BE2C (cell line): ENCODE data around the gene MMP7.

Source experiments
- DNase-seq: peaks from one replicate; pipeline ENCODE4 v3.0.0-alpha.2; 2020
- H3K27me3 ChIP-seq: fragments of 250-450 bp; sonication (Bioruptor Pico); 2 replicates; pipeline ENCODE4 v1.5.1; 2020; ENCODE audit warnings: mild to moderate bottlenecking
- H3K36me3 ChIP-seq: fragments of 250-450 bp; sonication (Bioruptor Pico); 2 replicates; pipeline ENCODE4 v1.5.1; 2020; ENCODE audit warnings: mild to moderate bottlenecking
- H3K4me1 ChIP-seq: fragments of 250-450 bp; sonication (Bioruptor Pico); 2 replicates; pipeline ENCODE4 v1.5.1; 2020
- H3K4me3 ChIP-seq: 2 replicates; pipeline ENCODE4 v1.5.1; 2011; ENCODE audit warnings: low read depth, low read length
- H3K9me3 ChIP-seq: fragments of 250-450 bp; sonication (Bioruptor Pico); 2 replicates; pipeline ENCODE4 v1.5.1; 2020
- TF ChIP-seq, protein P1 (sequence below): IDR thresholded peaks from 2 replicates; pipeline ENCODE4 v1.5.1; 2012; ENCODE audit warnings: mild to moderate bottlenecking, low read depth, low read length

Gene MMP7

DNA sequence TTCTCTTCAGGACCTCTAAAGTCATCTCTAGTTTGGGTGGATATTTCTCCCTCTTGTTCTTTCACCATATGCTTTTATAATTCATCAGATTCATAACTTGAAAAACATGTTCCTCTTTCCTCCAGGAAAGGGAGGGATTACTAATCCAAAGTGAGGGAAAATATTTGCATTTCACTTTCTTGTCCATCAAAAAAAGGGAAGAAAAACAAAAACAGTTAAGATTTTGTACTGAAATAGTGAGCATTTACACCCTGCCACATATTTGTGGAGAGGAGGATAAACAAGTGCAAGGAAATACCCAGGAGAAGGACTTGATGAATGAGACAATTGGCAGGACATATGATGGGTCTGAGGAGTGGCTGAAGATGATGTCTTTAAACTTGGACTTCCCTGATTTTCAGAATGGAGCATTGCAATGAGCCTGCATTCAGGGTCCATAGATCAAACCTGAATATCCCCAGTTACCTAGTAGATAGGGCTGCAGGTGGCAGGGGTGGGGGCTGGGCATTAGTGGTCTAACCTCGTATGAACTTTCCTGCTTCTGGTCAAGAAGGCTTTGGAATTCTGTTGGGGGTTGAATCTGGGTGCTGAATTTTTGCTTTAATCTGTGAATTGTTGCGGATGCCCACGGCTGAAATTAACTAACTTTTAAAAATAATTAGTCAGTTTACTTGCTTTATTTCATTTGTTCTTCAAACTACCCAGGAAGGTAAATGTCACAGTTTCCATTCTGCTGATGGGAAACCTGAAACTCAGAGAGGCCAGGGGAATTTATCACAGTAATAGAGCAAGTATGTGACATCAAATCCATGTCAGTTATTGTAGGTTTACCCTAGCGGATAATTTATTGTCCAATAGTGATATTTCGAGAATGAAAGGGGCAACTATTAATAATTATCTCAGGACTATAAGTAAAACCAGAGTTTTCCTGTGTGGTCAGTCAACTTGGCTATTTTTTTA is 41.1 kb downstream of the MMP7 start:
- no peaks in the 10 kb centered on the region for H3K4me1 ChIP-seq
- DNase-seq, result no peak
- H3K36me3 ChIP-seq, result no peaks in the 10 kb centered on the region
- no peaks in the 10 kb centered on the region for H3K9me3 ChIP-seq
- no peaks in the 10 kb centered on the region for H3K27me3 ChIP-seq
- TF ChIP-seq, protein P1, sequence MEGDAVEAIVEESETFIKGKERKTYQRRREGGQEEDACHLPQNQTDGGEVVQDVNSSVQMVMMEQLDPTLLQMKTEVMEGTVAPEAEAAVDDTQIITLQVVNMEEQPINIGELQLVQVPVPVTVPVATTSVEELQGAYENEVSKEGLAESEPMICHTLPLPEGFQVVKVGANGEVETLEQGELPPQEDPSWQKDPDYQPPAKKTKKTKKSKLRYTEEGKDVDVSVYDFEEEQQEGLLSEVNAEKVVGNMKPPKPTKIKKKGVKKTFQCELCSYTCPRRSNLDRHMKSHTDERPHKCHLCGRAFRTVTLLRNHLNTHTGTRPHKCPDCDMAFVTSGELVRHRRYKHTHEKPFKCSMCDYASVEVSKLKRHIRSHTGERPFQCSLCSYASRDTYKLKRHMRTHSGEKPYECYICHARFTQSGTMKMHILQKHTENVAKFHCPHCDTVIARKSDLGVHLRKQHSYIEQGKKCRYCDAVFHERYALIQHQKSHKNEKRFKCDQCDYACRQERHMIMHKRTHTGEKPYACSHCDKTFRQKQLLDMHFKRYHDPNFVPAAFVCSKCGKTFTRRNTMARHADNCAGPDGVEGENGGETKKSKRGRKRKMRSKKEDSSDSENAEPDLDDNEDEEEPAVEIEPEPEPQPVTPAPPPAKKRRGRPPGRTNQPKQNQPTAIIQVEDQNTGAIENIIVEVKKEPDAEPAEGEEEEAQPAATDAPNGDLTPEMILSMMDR, result no peak
- no peak overlapping the region for H3K4me3 ChIP-seq

DNA sequence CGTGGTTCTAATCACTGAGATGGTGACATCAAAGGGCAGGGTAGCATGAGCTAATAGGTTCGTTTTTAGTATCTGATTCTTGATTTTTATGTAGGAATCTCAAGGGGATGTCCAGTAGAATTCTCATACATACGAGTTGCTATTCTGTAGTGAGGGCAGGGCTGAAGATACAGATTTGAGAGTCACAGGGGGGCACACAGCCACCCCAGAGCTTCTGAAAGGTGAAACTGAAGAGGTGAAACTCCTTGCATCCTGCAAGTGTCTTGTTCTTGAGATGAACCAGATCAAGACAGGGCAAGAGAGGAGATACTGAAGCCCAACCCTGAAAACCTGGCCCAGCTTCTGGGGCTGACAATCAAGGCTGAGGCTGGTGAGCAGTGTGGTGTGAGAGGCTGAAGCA is 42.3 kb downstream of the MMP7 start:
- H3K4me1 ChIP-seq, result no peaks in the 10 kb centered on the region
- H3K27me3 ChIP-seq, result no peaks in the 10 kb centered on the region
- H3K9me3 ChIP-seq, result no peaks in the 10 kb centered on the region
- H3K36me3 ChIP-seq, result no peaks in the 10 kb centered on the region
- TF ChIP-seq, protein P1, result no peak
- DNase-seq, result no peak
- no peak overlapping the region for H3K4me3 ChIP-seq

DNA sequence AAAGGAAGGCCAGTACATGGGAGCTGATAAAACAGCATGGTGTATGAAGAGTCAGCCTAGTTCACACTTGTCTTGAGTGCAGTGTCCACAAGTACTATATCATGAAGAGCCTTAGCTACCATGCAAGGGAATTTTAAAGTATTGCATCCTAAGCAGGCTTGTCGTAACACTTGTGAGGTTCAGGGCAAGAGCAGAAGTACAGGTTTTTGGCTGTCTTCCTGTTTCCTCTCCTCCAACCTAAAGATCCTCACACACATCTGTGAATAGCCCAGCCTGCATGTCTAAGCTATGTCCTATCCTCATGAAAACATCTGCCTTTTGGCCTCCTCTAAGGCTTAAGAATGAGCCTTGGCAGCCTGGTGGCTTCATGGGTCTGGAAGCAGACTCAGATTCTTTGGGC is 43.3 kb downstream of the MMP7 start:
- DNase-seq, result no peak
- Histone ChIP-seq H3K4me1 (no peaks in the 10 kb centered on the region), H3K27me3 (no peaks in the 10 kb centered on the region), H3K9me3 (no peaks in the 10 kb centered on the region), H3K4me3 (no peak overlapping the region), H3K36me3 (no peaks in the 10 kb centered on the region)
- TF ChIP-seq, protein P1, result no peak

DNA sequence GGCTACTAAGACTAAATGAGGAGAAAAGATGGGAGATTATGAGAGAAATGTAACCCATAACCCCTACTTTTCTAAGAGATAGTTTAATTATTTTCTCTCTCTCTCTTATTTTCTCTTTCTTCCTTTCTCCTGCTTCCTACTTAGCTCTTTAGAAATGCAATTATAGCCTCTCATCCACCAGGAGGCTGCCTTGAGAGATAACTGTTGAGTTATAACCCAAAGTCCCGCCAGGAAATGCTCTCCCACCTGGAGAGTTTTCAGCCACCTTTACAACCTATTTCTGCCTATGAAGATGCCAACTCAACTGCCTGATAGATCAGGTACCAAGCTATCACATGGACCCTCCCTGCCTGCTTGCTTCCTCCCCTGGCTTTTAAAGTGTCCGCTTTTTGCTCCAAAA is 44.0 kb downstream of the MMP7 start:
- Histone ChIP-seq H3K4me3 (no peak overlapping the region), H3K27me3 (no peaks in the 10 kb centered on the region), H3K4me1 (no peaks in the 10 kb centered on the region), H3K36me3 (no peaks in the 10 kb centered on the region), H3K9me3 (no peaks in the 10 kb centered on the region)
- no peak for DNase-seq
- TF ChIP-seq, protein P1, result no peak

- Histone ChIP-seq H3K36me3 (no peaks in the 10 kb centered on the region), H3K4me3 (no peak overlapping the region), H3K27me3 (no peaks in the 10 kb centered on the region), H3K9me3 (no peaks in the 10 kb centered on the region), H3K4me1 (no peaks in the 10 kb centered on the region)
- TF ChIP-seq, protein P1, result no peak
- no peak for DNase-seq
Observed at GRCh38 chr11:102485095-102485722, 45.3 kb downstream of the MMP7 start.

- H3K4me1 ChIP-seq, result no peaks in the 10 kb centered on the region
- no peak for DNase-seq
- H3K27me3 ChIP-seq, result no peaks in the 10 kb centered on the region
- H3K9me3 ChIP-seq, result no peaks in the 10 kb centered on the region
- TF ChIP-seq, protein P1, result no peak
- no peaks in the 10 kb centered on the region for H3K36me3 ChIP-seq
- H3K4me3 ChIP-seq, result no peak overlapping the region
Observed at GRCh38 chr11:102482433-102482832, 48.1 kb downstream of the MMP7 start.
